A549 (cell line): ENCODE data around the gene PPIF. TPM values are rescaled to one million over a fixed set of nuclear protein-coding genes. Genes with fewer than 3 reads are reported as not detected.

ENCODE experiments used
- ATAC-seq, 2 experiments: fragments of 200-7000 bp in 1 of 2; fragments of >200 bp in 1 of 2; cut with Nextera tagmentation in 1 of 2; cut with Tn5 transposase in 1 of 2; 3 replicates each; pipeline versions ENCODE4 v1.8.0 to v1.9.1; 2018 to 2020; ENCODE audit warnings: mild to moderate bottlenecking in 1 of 2, moderate library complexity in 1 of 2
- CTCF ChIA-PET: fragments of 300-600 bp; sonication (Branson Sonifier 250); formaldehyde crosslinking; extraction: SDS; loops from one replicate; lab custom pipeline; 2021; ENCODE audit warnings: antibody characterized with exemption, inconsistent platforms; lab: Yijun Ruan, JAX
- POLR2A ChIA-PET: fragments of 350-600 bp; formaldehyde crosslinking; extraction: SDS; loops from one replicate; lab custom pipeline; 2021; ENCODE audit warnings: antibody characterized with exemption, inconsistent platforms; lab: Yijun Ruan, JAX
- DNase-seq, 2 experiments: peaks; one replicate each; pipeline versions ENCODE4 v3.0.0 to v3.0.0-alpha.2; 2011 to 2016; ENCODE audit warnings: low read depth in 1 of 2, low spot score in 1 of 2
- FAIRE-seq: peaks from 2 replicates; lab custom pipeline; 2011; peaks lifted over from hg19 to GRCh38; lab: Jason Lieb, UNC
- H3K27ac ChIP-seq, 2 experiments: fragments of >200 bp; sonication (Bioruptor Twin); formaldehyde crosslinking; 3 replicates each; pipeline ENCODE4 v1.5.1; 2016 to 2017
- H3K4me1 ChIP-seq: fragments of >200 bp; sonication (Bioruptor Twin); formaldehyde crosslinking; 3 replicates; pipeline ENCODE4 v1.6.1; 2016
- H3K4me2 ChIP-seq: fragments of >200 bp; sonication (Bioruptor Twin); formaldehyde crosslinking; 3 replicates; pipeline ENCODE4 v1.6.1; 2016
- H3K4me3 ChIP-seq: fragments of >200 bp; sonication (Bioruptor Twin); formaldehyde crosslinking; 3 replicates; pipeline ENCODE4 v1.5.1; 2016
- H3K9me3 ChIP-seq: fragments of >200 bp; sonication (Bioruptor Twin); formaldehyde crosslinking; 3 replicates; pipeline ENCODE4 v1.6.1; 2016
- EHF ChIP-seq: fragments of 250-450 bp; sonication (Bioruptor Pico); IDR thresholded peaks from 2 replicates; pipeline ENCODE4 v1.5.0; 2020; ENCODE audit warnings: mild to moderate bottlenecking
- EHMT2 ChIP-seq: fragments of 200-600 bp; sonication (generic); IDR thresholded peaks from 2 replicates; pipeline ENCODE4 v1.6.1; 2016; ENCODE audit warnings: antibody characterized with exemption, low read depth, mild to moderate bottlenecking, moderate library complexity
- EP300 ChIP-seq, 2 experiments: fragments of >200 bp; sonication (Bioruptor Twin); formaldehyde crosslinking; IDR thresholded peaks; 2 replicates in 1 of 2; 3 replicates in 1 of 2; pipeline ENCODE4 v1.6.1; 2016 to 2017
- FOSL2 ChIP-seq, 2 experiments: fragments of 450-650 bp in 1 of 2; fragments of >200 bp in 1 of 2; sonication (Bioruptor Twin) in 1 of 2; formaldehyde crosslinking; IDR thresholded peaks; 2 replicates each; pipeline versions ENCODE4 v1.5.0 to v1.6.1; 2016 to 2020; ENCODE audit warnings: mild to moderate bottlenecking in 1 of 2, moderate library complexity in 1 of 2
- FOXS1 ChIP-seq: fragments of 250-450 bp; sonication (Bioruptor Pico); IDR thresholded peaks from 2 replicates; pipeline ENCODE4 v1.5.0; 2020; ENCODE audit warnings: mild to moderate bottlenecking, moderate library complexity
- GATA3 ChIP-seq: IDR thresholded peaks from 2 replicates; pipeline ENCODE4 v1.6.1; 2012; ENCODE audit warnings: borderline replicate concordance
- HES2 ChIP-seq: fragments of >200 bp; sonication (Bioruptor Twin); formaldehyde crosslinking; IDR thresholded peaks from 2 replicates; pipeline ENCODE4 v1.6.1; 2016
- HMGXB4 ChIP-seq: fragments of 250-450 bp; sonication (Bioruptor Pico); IDR thresholded peaks from 2 replicates; pipeline ENCODE4 v1.5.0; 2021; ENCODE audit warnings: mild to moderate bottlenecking, moderate library complexity, borderline replicate concordance
- HOXB5 ChIP-seq: fragments of 250-450 bp; sonication (Bioruptor Pico); IDR thresholded peaks from 2 replicates; pipeline ENCODE4 v1.5.0; 2020; ENCODE audit warnings: mild to moderate bottlenecking, moderate library complexity
- JUN ChIP-seq, 2 experiments: fragments of >200 bp; sonication (Bioruptor Twin); formaldehyde crosslinking; IDR thresholded peaks; 2 replicates in 1 of 2; 3 replicates in 1 of 2; pipeline ENCODE4 v1.6.1; 2016 to 2017
- JUNB ChIP-seq: fragments of >200 bp; sonication (Bioruptor Twin); formaldehyde crosslinking; IDR thresholded peaks from 2 replicates; pipeline ENCODE4 v1.6.1; 2016
- KDM1A ChIP-seq: fragments of 200-600 bp; sonication (generic); IDR thresholded peaks from 2 replicates; pipeline ENCODE4 v1.6.1; 2016; ENCODE audit warnings: low read depth, mild to moderate bottlenecking
- MAZ ChIP-seq: fragments of 150-350 bp; IDR thresholded peaks from 2 replicates; pipeline ENCODE4 v1.6.1; 2014; ENCODE audit warnings: antibody characterized with exemption, low read depth, low read length, borderline replicate concordance
- MYC ChIP-seq: IDR thresholded peaks from 2 replicates; pipeline ENCODE4 v1.6.1; 2012; ENCODE audit warnings: mild to moderate bottlenecking, inconsistent platforms, low read length, improper control_type of control experiment, borderline replicate concordance
- POLR2A ChIP-seq: IDR thresholded peaks from 2 replicates; pipeline ENCODE4 v1.6.1; 2012; ENCODE audit warnings: mild to moderate bottlenecking, low read length
- POLR2AphosphoS2 ChIP-seq: conservative IDR thresholded peaks from 2 replicates; pipeline ENCODE4 v1.6.1; 2012; ENCODE audit warnings: low read length, improper control_type of control experiment, inconsistent platforms
- RAD21 ChIP-seq, 2 experiments: fragments of >200 bp in 1 of 2; sonication (Bioruptor Twin) in 1 of 2; formaldehyde crosslinking in 1 of 2; IDR thresholded peaks in 1 of 2; conservative IDR thresholded peaks in 1 of 2; 2 replicates in 1 of 2; 3 replicates in 1 of 2; pipeline ENCODE4 v1.6.1; 2012 to 2018; ENCODE audit warnings: inconsistent platforms in 1 of 2
- SREBF2 ChIP-seq: fragments of 450-650 bp; IDR thresholded peaks from 2 replicates; pipeline ENCODE4 v1.6.1; 2014; ENCODE audit warnings: mild to moderate bottlenecking, moderate library complexity
- ZSCAN20 ChIP-seq: fragments of 250-450 bp; sonication (Bioruptor Pico); IDR thresholded peaks from 2 replicates; pipeline ENCODE4 v1.8.0; 2022; ENCODE audit warnings: mild to moderate bottlenecking, moderate library complexity
- WGBS: methylation state at CpG from one replicate; pipeline ENCODE4 v1.1.6; 2017; ENCODE audit errors: missing lambda C conversion rate; 5-methylcytosine and 5-hydroxymethylcytosine counted together
- polyA plus RNA-seq, 4 experiments: library from polyadenylated mRNA; depleted of rRNA in 3 of 4; stranded (reverse); fragments of >200 nt; fragmentation: RNase III in 1 of 4; extraction: RNeasy Plus Mini Kit Qiagen cat#74134 plus additional on column Dnase treatment in 1 of 4; gene quantifications; 2 replicates in 3 of 4; 3 replicates in 1 of 4; pipeline ENCODE4 v1.2.3, GENCODE V29; 2011 to 2017
- TF ChIP-seq, protein P1 (sequence below): fragments of 250-450 bp; sonication (Bioruptor Pico); IDR thresholded peaks from 2 replicates; pipeline ENCODE4 v1.5.0; 2020; ENCODE audit warnings: low read depth, mild to moderate bottlenecking, moderate library complexity

Gene PPIF
- polyA plus RNA-seq, 2 of the 4 experiments (the other 2 are of a cell fraction) = 44.8 to 75.0 TPM

DNA sequence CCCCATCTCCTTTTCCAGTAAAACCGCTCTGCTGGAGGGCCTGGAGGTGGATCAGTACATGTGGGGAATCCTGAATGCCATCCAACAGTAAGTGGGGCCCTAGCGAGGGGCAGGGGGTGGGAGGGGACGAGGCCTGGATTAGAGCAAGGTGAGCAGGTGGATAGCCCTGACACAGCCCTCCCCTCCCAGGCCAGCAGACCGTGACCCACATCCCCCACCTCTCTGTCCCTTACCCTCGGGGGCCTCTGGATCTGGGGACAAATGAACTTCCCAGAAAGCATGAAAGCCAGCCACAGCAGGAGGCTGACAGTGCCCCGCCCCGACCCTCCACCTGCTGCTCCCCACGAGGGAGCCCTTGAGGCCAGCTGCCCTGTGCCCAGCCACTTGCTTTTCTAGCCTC, 41.8 kb upstream of the PPIF start:
- ChIA-PET POLR2A (no interaction called here), CTCF (no interaction called here)
- Histone ChIP-seq H3K4me3 (no peak overlapping the region), H3K27ac (no peak overlapping the region), H3K4me1 (no peaks in the 10 kb centered on the region), H3K9me3 (no peaks in the 10 kb centered on the region), H3K4me2 (no peak overlapping the region)
- DNase-seq (no peak), ATAC-seq (no peak), FAIRE-seq (no peak)
- WGBS = 92% methylated on average over 6 of the region's 8 CpGs
- no peak for TF ChIP-seq HMGXB4

GRCh38 chr10:79305988-79306387, 41.3 kb upstream of the PPIF start:
- Histone ChIP-seq H3K4me3 (no peak overlapping the region), H3K4me1 (no peaks in the 10 kb centered on the region), H3K4me2 (no peak overlapping the region), H3K27ac (no peak overlapping the region), H3K9me3 (no peaks in the 10 kb centered on the region)
- FAIRE-seq (no peak), ATAC-seq (no peak), DNase-seq (no peak)
- POLR2A ChIA-PET = no interaction called here
- TF ChIP-seq GATA3 (no peak), RAD21 (conservative IDR thresholded peaks at IDR 0.05 in 1 of 2, IDR thresholded peaks at IDR 0.05 in 1 of 2) (no peak), EHF (CRISPR knock-in tag) (no peak), FOXS1 (CRISPR knock-in tag) (no peak), MAZ (no peak), HMGXB4 (no peak), KDM1A (no peak), SREBF2 (no peak), EHMT2 (no peak), EP300 (IDR thresholded peaks at IDR 0.05) (no peak), HOXB5 (no peak), JUNB (no peak)
- TF ChIP-seq, protein P1, sequence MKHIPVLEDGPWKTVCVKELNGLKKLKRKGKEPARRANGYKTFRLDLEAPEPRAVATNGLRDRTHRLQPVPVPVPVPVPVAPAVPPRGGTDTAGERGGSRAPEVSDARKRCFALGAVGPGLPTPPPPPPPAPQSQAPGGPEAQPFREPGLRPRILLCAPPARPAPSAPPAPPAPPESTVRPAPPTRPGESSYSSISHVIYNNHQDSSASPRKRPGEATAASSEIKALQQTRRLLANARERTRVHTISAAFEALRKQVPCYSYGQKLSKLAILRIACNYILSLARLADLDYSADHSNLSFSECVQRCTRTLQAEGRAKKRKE (CRISPR knock-in tag) = no peak
- CTCF ChIA-PET = no interaction called here
- 82% methylated on average over 9 of the region's 15 CpGs for WGBS

DNA sequence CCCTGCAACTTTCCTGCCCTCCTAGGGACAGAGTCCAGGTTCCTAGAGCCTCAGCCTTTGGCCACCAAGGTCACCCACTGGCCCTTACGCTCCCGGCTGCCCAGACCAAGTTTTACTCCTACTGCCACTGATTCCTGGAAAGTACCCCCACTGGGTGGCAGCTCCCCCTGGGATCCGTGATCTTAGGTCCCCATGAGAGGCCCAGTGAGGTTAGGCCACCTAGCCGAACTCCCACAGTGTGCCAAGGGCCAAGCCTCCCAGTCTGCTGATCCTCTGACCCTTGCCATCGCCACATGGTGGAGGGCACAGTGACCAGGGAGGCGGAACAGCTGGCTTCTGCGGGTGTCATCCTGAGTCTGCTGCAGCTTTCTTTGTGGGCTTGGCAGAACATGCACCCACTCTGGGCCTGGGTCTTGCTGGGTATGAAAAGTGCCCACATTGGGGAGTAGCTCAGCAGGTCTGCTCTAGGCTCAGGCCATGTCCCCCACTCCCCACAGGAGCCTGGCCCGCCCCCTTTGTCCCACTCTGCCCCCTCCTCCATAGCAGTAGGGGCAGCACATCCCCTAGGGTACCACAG, 40.5 kb upstream of the PPIF start:
- ATAC-seq = no peak
- DNase-seq = no peak
- no peak overlapping the region for H3K4me2 ChIP-seq
- no peaks in the 10 kb centered on the region for H3K4me1 ChIP-seq
- ChIA-PET CTCF (no interaction called here), POLR2A (no interaction called here)
- TF ChIP-seq MYC (no peak), JUN (IDR thresholded peaks at IDR 0.05) (no peak), HMGXB4 (no peak), FOSL2 (IDR thresholded peaks at IDR 0.05) (no peak), FOSL2 (CRISPR knock-in tag; IDR thresholded peaks at IDR 0.05) (no peak), GATA3 (no peak), POLR2A (no peak), HES2 (no peak), POLR2AphosphoS2 (no peak), ZSCAN20 (no peak)
- TF ChIP-seq, protein P1 (CRISPR knock-in tag) = no peak
- FAIRE-seq = no peak
- no peaks in the 10 kb centered on the region for H3K9me3 ChIP-seq
- 95% methylated on average over 7 of the region's 8 CpGs for WGBS
- H3K27ac ChIP-seq = no peak overlapping the region
- H3K4me3 ChIP-seq = no peak overlapping the region
